NCI-H1436 treated with DMSO at 0.1 percent for 48 hours (cell line): ENCODE data around the gene TIGD2.

Experiments used
- DNase-seq: peaks from one replicate; lab custom pipeline; 2025; lab: John Stamatoyannopoulos, UW

TIGD2 gene

GRCh38 chr4:89162987-89163386 is 51.7 kb downstream of the TIGD2 start:
- no peak for DNase-seq

GRCh38 chr4:89164400-89164799 is 53.1 kb downstream of the TIGD2 start:
- no peak for DNase-seq
